Measurements from ENCODE around the gene DISC1. TPM values are rescaled to one million over a fixed set of nuclear protein-coding genes. Genes with fewer than 3 reads are reported as not detected.

Gene DISC1
- 10 to 100 TPM; 12.1 to 18.9 (median 12.4) TPM for total RNA-seq

GRCh38 chr1:231626535-231626950, at the start of gene DISC1:
TSS of gene DISC1 (plus strand) at chr1:231626790. CDS start at chr1:231626868, 78 bp downstream.
- H3K4me1 ChIP-seq: peaks cover 0 to 5% of the 10 kb centered on the region in 2 donors
- H3K36me3 ChIP-seq: no peaks in the 10 kb centered on the region
- TF ChIP-seq CTCF (IDR thresholded peaks at IDR 0.05) (no peak), POLR2A (IDR thresholded peaks at IDR 0.05) (no peak), POLR2AphosphoS5 (IDR thresholded peaks at IDR 0.05) (peak in 1 of 3 donors; percentile 32)
- peak within 1 kb of the TSS; percentile 84 to 89 (median 84) for H3K4me3 ChIP-seq
- intact Hi-C loops (cut with DNase I; ENCODE audit: low total_unique reads): no loop called here
- H3K27ac ChIP-seq: peak within 1 kb of the TSS; percentile 75 to 92
- DNase-seq (ENCODE audit: low spot score in 2 of 2): peak; percentile 62 to 63
- H3K27me3 ChIP-seq: no peaks in the 10 kb centered on the region
- H3K9me3 ChIP-seq: no peaks in the 10 kb centered on the region

- no peaks in the 10 kb centered on the region for H3K36me3 ChIP-seq
- no peak for TF ChIP-seq CTCF (IDR thresholded peaks at IDR 0.05)
- TF ChIP-seq POLR2A (IDR thresholded peaks at IDR 0.05): no peak
- TF ChIP-seq POLR2AphosphoS5 (IDR thresholded peaks at IDR 0.05): no peak
- H3K27ac ChIP-seq: no peak overlapping the region
- H3K4me3 ChIP-seq: no peak overlapping the region
- H3K9me3 ChIP-seq: no peaks in the 10 kb centered on the region
- intact Hi-C loops (cut with DNase I; ENCODE audit: low total_unique reads): no loop called here
- H3K27me3 ChIP-seq: no peaks in the 10 kb centered on the region
- H3K4me1 ChIP-seq: no peaks in the 10 kb centered on the region
- no peak for DNase-seq (ENCODE audit: low spot score in 2 of 2)
Measured at GRCh38 chr1:231576804-231577718, 49.5 kb upstream of the DISC1 start.

- Histone ChIP-seq H3K4me3 (no peak overlapping the region), H3K27me3 (no peaks in the 10 kb centered on the region), H3K27ac (no peak overlapping the region), H3K4me1 (no peaks in the 10 kb centered on the region), H3K36me3 (no peaks in the 10 kb centered on the region), H3K9me3 (no peaks in the 10 kb centered on the region)
- DNase-seq (ENCODE audit: low spot score in 2 of 2): no peak
- intact Hi-C loops (cut with DNase I; ENCODE audit: low total_unique reads): no loop called here
- no peak for TF ChIP-seq CTCF (IDR thresholded peaks at IDR 0.05)
- no peak for TF ChIP-seq POLR2AphosphoS5 (IDR thresholded peaks at IDR 0.05)
- TF ChIP-seq POLR2A (IDR thresholded peaks at IDR 0.05): no peak
Measured at GRCh38 chr1:231580874-231581273, 45.7 kb upstream of the DISC1 start.

GRCh38 chr1:231581859-231582258, 44.7 kb upstream of the DISC1 start:
- DNase-seq (ENCODE audit: low spot score in 2 of 2): no peak
- H3K27me3 ChIP-seq: no peaks in the 10 kb centered on the region
- H3K4me1 ChIP-seq: no peaks in the 10 kb centered on the region
- intact Hi-C loops (cut with DNase I; ENCODE audit: low total_unique reads): no loop called here
- no peak overlapping the region for H3K4me3 ChIP-seq
- TF ChIP-seq POLR2A (IDR thresholded peaks at IDR 0.05): no peak
- TF ChIP-seq POLR2AphosphoS5 (IDR thresholded peaks at IDR 0.05): no peak
- TF ChIP-seq CTCF (IDR thresholded peaks at IDR 0.05): no peak
- H3K27ac ChIP-seq: no peak overlapping the region
- no peaks in the 10 kb centered on the region for H3K36me3 ChIP-seq
- H3K9me3 ChIP-seq: no peaks in the 10 kb centered on the region

GRCh38 chr1:231583376-231583775, 43.2 kb upstream of the DISC1 start:
- intact Hi-C loops (cut with DNase I; ENCODE audit: low total_unique reads): no loop called here
- Histone ChIP-seq H3K27ac (no peak overlapping the region), H3K27me3 (no peaks in the 10 kb centered on the region), H3K4me1 (no peaks in the 10 kb centered on the region), H3K9me3 (no peaks in the 10 kb centered on the region), H3K4me3 (no peak overlapping the region), H3K36me3 (no peaks in the 10 kb centered on the region)
- DNase-seq (ENCODE audit: low spot score in 2 of 2): no peak
- no peak for TF ChIP-seq POLR2AphosphoS5 (IDR thresholded peaks at IDR 0.05)
- TF ChIP-seq POLR2A (IDR thresholded peaks at IDR 0.05): no peak
- no peak for TF ChIP-seq CTCF (IDR thresholded peaks at IDR 0.05)
